Measurements from ENCODE around the gene SERINC2.

The SERINC2 gene

DNA sequence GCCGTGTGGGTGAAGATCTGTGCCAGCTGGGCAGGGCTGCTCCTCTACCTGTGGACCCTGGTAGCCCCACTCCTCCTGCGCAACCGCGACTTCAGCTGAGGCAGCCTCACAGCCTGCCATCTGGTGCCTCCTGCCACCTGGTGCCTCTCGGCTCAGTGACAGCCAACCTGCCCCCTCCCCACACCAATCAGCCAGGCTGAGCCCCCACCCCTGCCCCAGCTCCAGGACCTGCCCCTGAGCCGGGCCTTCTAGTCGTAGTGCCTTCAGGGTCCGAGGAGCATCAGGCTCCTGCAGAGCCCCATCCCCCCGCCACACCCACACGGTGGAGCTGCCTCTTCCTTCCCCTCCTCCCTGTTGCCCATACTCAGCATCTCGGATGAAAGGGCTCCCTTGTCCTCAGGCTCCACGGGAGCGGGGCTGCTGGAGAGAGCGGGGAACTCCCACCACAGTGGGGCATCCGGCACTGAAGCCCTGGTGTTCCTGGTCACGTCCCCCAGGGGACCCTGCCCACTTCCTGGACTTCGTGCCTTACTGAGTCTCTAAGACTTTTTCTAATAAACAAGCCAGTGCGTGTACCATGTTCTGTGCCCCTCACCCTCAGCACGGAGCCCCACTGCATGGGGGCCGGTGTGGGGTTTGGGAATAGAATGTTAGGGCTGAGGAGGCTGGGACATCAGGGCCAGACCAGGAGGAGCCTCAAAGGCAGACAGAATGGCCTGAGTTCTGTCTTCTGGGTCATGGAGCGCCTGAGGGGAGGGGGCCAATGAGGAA, 21.3 kb downstream of the SERINC2 start:
- no peak for DNase-seq (ENCODE audit: low read depth)

GRCh38 chr1:31434979-31435378, 22.0 kb downstream of the SERINC2 start:
- no peak for DNase-seq (ENCODE audit: low read depth)

DNA sequence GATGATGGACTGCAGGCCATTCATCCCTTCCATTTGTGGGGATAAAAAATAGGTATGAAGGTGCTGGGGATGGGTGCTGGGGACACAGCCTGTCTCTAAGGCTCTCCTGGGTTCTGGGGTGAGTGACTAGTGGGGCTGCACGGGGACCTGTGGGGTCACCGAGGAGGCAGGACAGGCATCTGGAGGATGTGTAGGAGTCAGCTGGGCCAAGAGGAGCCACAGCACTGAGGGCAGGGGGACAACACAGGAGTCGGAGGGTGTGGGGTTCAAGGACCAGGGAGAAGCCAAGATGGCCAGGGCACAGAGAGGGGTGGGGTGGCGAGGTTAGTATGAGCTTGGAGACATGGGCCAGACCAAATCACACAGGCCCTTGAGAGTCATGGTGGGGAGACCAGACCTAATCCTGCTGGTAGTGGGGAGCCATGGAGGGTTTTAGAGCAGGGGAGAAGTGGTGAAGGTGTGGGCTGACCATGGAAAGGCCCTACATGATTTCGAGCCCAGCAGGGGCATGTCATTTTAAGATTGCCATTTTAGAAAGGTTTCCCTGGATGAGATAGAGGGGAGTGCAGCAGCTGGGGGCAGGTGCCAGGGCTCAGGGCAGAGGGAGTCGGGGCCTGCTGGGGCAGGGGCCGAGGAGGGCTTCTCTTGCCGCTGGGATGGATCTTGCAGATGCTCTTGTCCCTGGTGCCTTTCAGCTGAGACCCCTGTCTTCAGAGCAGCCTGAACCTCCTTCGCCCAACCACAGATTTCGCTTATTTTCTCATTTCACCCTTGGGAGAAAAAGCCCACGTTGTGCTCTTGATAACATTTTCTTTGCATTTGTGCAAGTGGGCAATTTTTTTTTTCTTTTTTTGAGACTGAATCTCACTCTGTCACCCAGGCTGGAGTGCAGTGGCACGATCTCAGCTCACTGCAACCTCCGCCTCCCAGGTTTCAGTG, 22.7 kb downstream of the SERINC2 start:
- no peak for DNase-seq (ENCODE audit: low read depth)

- no peak for DNase-seq (ENCODE audit: low read depth)
These were observed 23.8 kb downstream of the SERINC2 start for GRCh38 chr1:31436596-31437432.

DNA sequence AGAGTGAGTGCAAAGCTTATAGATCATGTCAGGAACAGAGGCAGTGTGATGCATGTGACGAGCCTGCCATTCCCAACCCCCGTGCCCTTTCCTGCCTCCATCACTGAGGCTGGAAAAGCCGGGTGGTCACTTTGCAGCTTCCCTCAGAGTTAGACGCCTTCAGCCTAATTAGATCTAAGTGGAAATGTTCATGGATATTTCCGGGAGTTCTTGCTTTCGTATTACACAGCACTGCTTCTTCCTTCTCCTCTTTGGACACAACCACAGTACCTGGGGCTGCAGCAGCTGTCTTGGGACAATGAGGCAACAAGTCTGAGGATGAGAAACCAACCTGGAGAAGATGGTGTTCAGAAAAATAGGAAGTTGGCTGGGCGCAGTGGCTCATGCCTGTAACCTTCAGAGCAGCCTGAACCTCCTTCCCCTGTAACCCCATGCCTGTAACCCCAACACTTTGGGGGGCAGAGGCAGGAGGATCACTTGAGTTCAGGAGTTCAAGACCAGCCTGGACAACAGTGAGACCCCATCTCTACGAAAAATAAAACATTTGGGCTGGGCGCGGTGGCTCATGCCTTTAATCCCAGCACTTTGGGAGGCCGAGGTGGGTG, 24.5 kb downstream of the SERINC2 start:
- DNase-seq (ENCODE audit: low read depth) = no peak

DNA sequence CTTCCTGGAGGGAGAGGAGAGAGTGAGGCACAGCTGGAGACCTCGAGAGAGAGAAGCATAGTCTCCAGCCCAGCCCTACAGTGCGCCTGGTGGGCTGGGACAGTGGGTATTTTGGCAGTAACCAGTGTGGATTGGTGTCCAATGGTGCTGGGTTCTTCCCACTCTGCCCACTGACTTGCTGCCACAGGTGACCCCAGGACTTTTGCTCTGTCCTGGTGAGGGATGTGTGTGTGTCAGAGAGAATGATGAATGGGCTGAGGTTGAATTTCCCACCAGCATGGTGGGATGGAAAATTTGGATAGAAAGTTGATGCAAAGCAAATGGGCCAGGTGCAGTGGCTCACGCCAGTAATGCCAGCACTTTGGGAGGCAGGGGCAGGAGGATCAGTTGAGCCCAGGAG, 26.3 kb downstream of the SERINC2 start:
- no peak for DNase-seq (ENCODE audit: low read depth)

DNA sequence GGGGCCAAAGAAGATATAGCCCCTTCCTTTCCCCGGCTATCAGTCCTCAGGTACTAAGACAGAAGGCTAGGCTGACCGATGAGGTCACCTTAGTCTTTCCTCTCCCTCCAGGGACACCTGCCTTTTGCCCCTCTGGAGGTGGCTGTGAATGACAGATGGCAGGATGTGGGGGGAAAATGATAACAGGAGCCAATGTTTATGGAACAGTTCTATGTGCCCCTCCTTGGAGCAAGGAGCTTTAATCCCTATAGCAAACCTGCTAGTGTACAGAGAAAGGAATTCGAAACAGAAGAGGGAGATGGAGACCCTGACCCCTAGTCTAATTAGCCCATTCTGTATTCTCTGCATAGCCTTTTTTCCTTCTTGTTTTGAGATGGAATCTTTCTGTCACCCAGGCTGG, 28.1 kb downstream of the SERINC2 start:
- no peak for DNase-seq (ENCODE audit: low read depth)

GRCh38 chr1:31441558-31441957, 28.5 kb downstream of the SERINC2 start:
- no peak for DNase-seq (ENCODE audit: low read depth)

GRCh38 chr1:31441970-31442647, 29.1 kb downstream of the SERINC2 start:
- no peak for DNase-seq (ENCODE audit: low read depth)

DNA sequence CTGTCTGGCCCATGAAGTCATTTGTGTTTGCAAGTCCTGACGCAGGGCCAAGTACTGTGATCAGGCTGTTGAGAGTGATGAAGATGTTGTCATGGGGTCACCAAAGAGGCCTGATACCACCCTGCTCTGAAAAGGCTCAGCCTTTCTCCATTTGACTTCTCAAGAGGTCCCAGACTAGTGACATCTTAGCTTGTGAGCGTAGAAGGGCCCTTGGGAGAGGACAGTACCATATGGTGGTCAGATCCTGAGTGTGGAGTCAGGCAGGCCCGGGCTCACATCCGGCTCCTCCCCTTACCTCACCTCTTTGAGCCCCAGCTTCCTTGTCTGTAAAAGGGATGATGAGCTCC, 29.6 kb downstream of the SERINC2 start:
- DNase-seq (ENCODE audit: low read depth) = no peak

GRCh38 chr1:31443673-31444072, 30.7 kb downstream of the SERINC2 start:
- DNase-seq (ENCODE audit: low read depth) = no peak

- no peak for DNase-seq (ENCODE audit: low read depth)
These were observed 31.9 kb downstream of the SERINC2 start for GRCh38 chr1:31444725-31445448.

DNA sequence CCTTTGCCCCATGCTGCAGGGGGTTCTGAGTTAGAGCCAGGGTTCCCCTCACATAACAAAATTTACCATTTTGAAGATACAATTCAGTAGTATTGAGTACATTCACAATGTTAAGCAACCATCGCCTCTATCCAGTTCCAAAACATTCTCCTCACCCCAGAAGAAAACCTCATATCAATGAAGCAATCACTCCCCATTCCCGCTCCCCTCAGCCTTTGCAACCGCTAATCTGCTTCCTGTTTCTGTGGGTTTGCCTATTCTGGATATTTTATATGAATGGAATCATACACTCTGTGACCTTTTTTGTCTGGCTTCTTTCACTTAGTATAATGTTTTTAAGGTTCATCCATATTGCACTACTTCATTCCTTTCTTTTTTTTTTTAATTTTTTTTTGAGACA, 32.9 kb downstream of the SERINC2 start:
- DNase-seq (ENCODE audit: low read depth) = no peak

- DNase-seq (ENCODE audit: low read depth) = no peak
These were observed 34.2 kb downstream of the SERINC2 start for GRCh38 chr1:31447210-31447609.

- no peak for DNase-seq (ENCODE audit: low read depth)
These were observed 40.5 kb downstream of the SERINC2 start for GRCh38 chr1:31453384-31454079.

DNA sequence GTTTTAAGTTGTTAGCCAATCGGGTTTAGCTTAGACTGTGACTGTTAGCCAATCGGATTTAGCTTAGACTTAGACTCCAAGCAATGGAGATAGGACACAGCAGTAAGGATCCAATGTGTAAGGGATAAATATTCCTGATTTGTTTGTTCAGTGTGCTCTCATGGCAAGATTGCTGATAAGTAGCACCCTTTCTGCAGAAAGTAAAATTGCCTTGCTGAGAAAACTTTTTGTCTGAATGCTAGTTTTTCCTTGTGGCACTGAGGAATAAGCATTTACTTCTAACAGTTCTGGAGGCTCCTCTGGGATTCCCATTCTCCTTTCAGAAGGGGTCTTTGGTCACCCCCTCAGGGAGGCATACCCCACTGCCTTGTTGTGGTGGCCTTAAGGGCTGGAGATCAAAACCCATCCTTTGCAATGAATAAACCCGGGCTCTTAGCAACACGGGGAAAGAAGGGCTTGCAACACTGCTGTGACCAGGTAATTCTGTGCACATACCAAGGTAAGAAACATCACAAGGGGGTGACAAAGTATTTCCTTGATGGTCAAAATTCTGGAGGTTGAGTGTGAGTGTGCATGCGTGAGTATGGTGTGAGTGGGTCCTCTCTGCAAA, 45.4 kb downstream of the SERINC2 start:
- no peak for DNase-seq (ENCODE audit: low read depth)

DNA sequence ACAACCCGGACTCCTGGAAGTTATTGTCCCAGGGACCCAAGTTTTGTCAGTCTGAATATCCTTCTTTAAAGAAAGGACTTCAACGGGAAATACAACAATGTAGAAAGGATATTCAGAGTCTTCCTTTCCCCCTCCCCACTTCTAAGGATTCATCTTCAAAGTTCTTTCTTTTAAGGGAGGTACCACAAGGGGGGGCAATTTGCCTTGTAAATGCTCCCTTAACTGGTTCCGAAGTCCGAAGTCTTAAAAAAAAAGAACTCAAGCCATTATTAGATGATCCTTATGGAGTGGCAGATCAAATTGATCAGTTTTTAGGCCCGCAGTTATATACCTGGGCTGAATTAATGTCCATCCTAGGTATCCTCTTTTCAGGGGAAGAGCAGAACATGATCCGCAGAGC, 47.0 kb downstream of the SERINC2 start:
- DNase-seq (ENCODE audit: low read depth) = no peak

- DNase-seq (ENCODE audit: low read depth) = no peak
These were observed 54.1 kb downstream of the SERINC2 start for GRCh38 chr1:31467005-31467674.

DNA sequence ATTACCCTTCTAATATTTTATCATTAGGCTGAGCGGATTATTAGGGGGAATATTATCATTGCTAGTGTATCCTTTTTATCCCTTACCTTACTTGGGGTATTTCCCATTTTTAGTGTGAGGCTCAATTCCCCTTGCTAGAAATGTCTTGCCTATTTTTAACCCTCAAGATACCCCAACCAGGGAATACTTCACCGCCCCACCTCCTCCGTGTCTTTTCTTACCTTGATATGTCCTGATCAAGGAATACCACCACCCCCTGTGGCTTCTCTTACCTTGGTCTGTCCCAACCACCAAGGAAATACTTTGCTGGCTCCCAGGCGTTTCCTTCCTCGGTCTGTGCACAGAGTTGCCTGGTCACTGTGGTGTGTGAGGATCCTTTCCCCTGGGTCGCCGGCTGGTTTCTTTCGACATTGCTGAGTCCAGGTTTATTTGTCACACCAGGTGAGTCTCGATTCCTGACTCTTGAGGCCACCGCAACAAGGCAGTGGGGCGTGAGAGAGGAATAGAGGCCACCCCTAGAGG, 57.8 kb downstream of the SERINC2 start:
- no peak for DNase-seq (ENCODE audit: low read depth)
